Tibial artery (tissue), 4 donors: ENCODE data around the gene RSPH1.

ENCODE experiments used
- DNase-seq, 2 donors: peaks; one replicate each; pipeline ENCODE4 v3.0.0-alpha.2; 2019
- H3K27ac ChIP-seq, 2 donors: fragments of 200-600 bp; sonication (generic) in 1 of 2; 1 replicate in 1 of 2; 2 replicates in 1 of 2; pipeline ENCODE4 v1.5.1; 2018 to 2019; ENCODE audit warnings: mild to moderate bottlenecking in 1 of 2
- H3K27me3 ChIP-seq, 2 donors: fragments of 200-600 bp; sonication (generic) in 1 of 2; one replicate each; pipeline versions ENCODE4 v1.5.1 to v1.6.0; 2016 to 2019
- H3K36me3 ChIP-seq, 3 donors: fragments of 200-600 bp; sonication (generic) in 2 of 3; one replicate each; pipeline ENCODE4 v1.5.1; 2016 to 2019; ENCODE audit warnings: mild to moderate bottlenecking in 2 of 3
- H3K4me1 ChIP-seq, 4 donors: fragments of 200-600 bp; sonication (generic) in 2 of 4; 1 replicate in 3 of 4; 2 replicates in 1 of 4; pipeline ENCODE4 v1.5.1; 2016 to 2019
- H3K4me3 ChIP-seq, 2 donors: fragments of 200-600 bp; sonication (generic) in 1 of 2; 1 replicate in 1 of 2; 2 replicates in 1 of 2; pipeline ENCODE4 v1.5.1; 2018 to 2019; ENCODE audit warnings: mild to moderate bottlenecking in 2 of 2
- H3K9me3 ChIP-seq, 3 donors: fragments of 200-600 bp; sonication (generic) in 1 of 3; one replicate each; pipeline ENCODE4 v1.5.1; 2016 to 2019
- intact Hi-C: fragments of 100-400 bp; cut with DNase I; formaldehyde crosslinking; loops from one replicate; pipeline ENCODE4 v1.15.0; 2023; ENCODE audit warnings: low total_unique reads
- TF ChIP-seq, protein P1 (sequence below), 2 experiments: fragments of 200-600 bp in 1 of 2; fragments of 450-650 bp in 1 of 2; IDR thresholded peaks; one replicate each; pipeline ENCODE4 v1.5.1; 2017 to 2019; ENCODE audit warnings: antibody characterized with exemption in 2 of 2, mild to moderate bottlenecking in 1 of 2, moderate library complexity in 1 of 2

The RSPH1 gene

DNA sequence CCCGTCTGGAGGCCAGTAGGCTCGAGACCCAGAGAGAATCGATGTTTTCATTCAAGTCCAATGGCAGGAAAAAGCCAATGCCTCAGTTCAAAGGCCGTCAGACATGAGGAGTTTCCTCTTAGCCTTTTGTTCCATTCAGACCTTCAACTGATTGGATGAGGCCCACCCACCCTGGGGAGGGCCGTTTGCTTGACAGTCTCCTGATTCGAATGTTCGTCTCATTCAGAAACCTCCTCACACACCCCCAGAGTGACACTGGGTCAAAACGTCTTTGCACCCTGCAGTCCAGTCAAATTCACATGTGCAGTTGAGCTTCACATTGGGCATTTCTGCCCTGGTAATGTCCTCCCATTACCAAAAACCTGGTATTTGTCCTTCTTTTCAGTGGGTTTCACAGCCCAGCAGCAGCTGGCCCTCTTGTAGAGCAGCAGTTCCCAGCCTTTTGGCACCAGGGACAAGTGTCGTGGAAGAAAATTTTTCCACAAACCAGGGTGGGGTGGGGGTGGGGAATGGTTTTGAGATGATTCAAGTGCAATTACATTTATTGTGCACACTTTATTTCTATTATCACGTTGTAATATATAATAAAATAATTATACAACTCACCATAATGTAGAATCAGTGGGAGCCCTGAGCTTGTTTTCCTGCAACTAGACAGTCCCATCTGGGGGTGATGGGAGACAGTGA is 40.1 kb downstream of the RSPH1 start:
- Histone ChIP-seq H3K4me1 (no peaks in the 10 kb centered on the region), H3K4me3 (no peak overlapping the region), H3K27ac (no peak overlapping the region), H3K9me3 (no peaks in the 10 kb centered on the region), H3K27me3 (peaks cover 0 to 57% of the 10 kb centered on the region in 2 donors), H3K36me3 (no peaks in the 10 kb centered on the region)
- DNase-seq: no peak
- intact Hi-C loops: no loop called here
- TF ChIP-seq, protein P1, sequence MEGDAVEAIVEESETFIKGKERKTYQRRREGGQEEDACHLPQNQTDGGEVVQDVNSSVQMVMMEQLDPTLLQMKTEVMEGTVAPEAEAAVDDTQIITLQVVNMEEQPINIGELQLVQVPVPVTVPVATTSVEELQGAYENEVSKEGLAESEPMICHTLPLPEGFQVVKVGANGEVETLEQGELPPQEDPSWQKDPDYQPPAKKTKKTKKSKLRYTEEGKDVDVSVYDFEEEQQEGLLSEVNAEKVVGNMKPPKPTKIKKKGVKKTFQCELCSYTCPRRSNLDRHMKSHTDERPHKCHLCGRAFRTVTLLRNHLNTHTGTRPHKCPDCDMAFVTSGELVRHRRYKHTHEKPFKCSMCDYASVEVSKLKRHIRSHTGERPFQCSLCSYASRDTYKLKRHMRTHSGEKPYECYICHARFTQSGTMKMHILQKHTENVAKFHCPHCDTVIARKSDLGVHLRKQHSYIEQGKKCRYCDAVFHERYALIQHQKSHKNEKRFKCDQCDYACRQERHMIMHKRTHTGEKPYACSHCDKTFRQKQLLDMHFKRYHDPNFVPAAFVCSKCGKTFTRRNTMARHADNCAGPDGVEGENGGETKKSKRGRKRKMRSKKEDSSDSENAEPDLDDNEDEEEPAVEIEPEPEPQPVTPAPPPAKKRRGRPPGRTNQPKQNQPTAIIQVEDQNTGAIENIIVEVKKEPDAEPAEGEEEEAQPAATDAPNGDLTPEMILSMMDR (IDR thresholded peaks at IDR 0.05): no peak

DNA sequence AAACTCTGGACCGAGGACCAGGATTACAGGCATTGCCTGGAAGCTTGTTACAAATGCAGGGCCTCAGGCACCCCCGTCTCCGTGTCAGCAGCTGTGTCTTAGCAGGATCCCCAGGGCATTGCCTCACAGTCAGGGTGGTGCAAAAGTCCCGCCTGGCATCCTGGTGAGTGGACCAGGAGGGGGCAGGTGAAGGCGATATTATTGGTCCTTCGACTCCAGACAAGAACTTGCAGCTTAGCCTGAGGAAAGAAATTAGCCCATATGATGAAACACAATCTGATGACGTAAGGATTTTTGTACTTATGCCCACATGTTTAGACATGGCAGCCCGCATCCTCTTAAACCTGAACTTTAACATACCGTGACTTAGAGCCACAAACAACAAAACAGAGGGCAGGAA is 40.8 kb downstream of the RSPH1 start:
- H3K4me1 ChIP-seq: no peaks in the 10 kb centered on the region
- H3K27ac ChIP-seq: no peak overlapping the region
- H3K4me3 ChIP-seq: no peak overlapping the region
- H3K36me3 ChIP-seq: no peaks in the 10 kb centered on the region
- intact Hi-C loops: no loop called here
- H3K27me3 ChIP-seq: peaks cover 0 to 53% of the 10 kb centered on the region in 2 donors
- no peaks in the 10 kb centered on the region for H3K9me3 ChIP-seq
- TF ChIP-seq, protein P1 (IDR thresholded peaks at IDR 0.05): no peak
- DNase-seq: no peak

DNA sequence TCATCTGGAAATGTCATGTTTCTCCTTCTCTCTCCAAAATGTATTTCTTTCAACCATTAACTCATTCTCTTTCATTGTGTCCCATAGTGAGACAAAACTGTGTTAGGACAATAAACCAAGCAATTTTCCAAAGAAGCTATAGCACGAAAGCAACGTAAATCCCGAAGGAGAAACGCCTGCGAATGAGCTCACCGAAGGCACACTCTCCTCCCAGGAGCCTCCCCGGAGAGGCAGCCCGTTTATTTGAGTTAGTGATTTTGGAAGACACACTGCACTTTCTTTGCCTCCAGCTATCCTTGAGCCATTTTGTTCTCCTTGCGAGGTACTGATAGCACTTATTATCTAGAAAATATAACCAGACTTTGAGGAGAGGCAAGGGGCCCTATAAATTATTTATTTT is 41.2 kb downstream of the RSPH1 start:
- Histone ChIP-seq H3K9me3 (no peaks in the 10 kb centered on the region), H3K27ac (no peak overlapping the region), H3K27me3 (peaks cover 0 to 53% of the 10 kb centered on the region in 2 donors), H3K36me3 (no peaks in the 10 kb centered on the region), H3K4me3 (no peak overlapping the region), H3K4me1 (no peaks in the 10 kb centered on the region)
- DNase-seq: no peak
- TF ChIP-seq, protein P1 (IDR thresholded peaks at IDR 0.05): no peak
- intact Hi-C loops: no loop called here

DNA sequence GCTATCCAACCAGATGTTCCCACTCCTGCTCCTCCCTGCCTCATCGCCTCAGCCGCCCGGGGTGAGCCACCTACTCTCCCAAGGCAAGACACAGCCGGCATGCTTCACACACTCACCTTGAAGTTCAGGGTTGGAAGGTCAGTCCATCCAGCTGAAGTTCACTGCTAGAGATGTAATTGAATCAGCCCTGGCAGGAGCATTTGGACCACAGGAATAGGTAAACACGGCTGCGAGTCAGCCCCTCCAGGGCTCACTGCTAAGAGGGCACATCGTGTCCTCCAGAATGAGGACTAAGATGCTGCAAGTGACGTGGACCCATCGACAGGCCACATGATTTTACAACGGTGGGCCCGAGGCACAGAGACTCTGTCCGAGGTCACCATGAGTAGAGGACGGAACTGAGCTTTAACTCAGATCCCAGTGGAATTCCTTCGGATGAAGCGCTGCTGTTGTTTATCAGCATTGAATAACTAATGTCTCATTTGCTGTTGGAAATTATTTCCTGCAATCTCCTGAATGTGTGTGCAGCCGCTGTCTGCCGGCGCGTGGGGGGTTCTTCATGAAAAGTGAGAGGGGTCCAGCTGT is 41.9 kb downstream of the RSPH1 start:
- DNase-seq: no peak
- Histone ChIP-seq H3K36me3 (no peaks in the 10 kb centered on the region), H3K27ac (no peak overlapping the region), H3K4me1 (no peaks in the 10 kb centered on the region), H3K27me3 (peaks cover 0 to 53% of the 10 kb centered on the region in 2 donors), H3K9me3 (no peaks in the 10 kb centered on the region), H3K4me3 (no peak overlapping the region)
- intact Hi-C loops: no loop called here
- TF ChIP-seq, protein P1 (IDR thresholded peaks at IDR 0.05): no peak

DNA sequence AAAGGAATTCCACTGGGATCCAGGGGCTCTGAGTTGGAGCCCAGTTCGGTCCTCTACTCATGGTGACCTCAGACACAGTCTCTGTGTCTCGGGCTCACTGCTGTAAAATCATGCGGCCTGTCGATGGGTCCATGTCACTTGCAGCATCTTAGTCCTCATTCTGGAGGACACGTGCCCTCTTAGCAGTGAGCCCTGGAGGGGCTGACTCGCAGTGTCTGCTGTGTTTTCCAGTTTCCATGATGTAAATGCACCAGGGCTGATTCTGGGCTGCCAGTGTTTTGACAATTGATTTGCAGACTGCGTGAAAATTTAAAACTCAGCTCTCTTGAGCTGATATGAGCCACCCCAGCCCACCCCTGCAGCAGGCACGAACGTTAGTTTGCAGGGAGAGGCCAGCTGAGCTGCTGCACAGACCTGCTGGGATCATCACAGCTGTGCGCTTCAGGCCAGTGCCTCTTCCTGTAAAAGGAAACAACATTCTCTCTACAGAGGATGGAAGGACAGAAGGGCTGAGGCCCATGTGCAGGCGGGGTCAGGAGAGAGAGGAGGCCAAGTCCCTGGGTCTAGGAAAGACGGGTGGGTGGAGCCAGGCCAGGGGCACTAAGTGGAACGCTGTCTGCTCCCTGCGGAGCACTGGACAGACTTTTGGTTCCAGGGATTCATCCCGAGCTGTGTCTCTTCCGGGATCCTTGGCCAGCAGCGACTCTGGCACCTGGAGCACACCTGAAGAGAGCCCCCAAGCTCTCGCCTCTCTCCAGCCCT is 42.6 kb downstream of the RSPH1 start:
- no peak overlapping the region for H3K4me3 ChIP-seq
- no peaks in the 10 kb centered on the region for H3K9me3 ChIP-seq
- intact Hi-C loops: no loop called here
- H3K4me1 ChIP-seq: no peaks in the 10 kb centered on the region
- H3K27me3 ChIP-seq: peaks cover 0 to 53% of the 10 kb centered on the region in 2 donors
- no peak overlapping the region for H3K27ac ChIP-seq
- no peak for DNase-seq
- no peaks in the 10 kb centered on the region for H3K36me3 ChIP-seq
- TF ChIP-seq, protein P1 (IDR thresholded peaks at IDR 0.05): no peak
